GM21526 (cell line): ENCODE measurements around the gene EGLN3.
A peak's percentile ranks its signal among the peaks of the same experiment; 100 is the strongest.
"Not testable (repeated sequence)": the region's sequence is repeated elsewhere in the genome, so short reads cannot be mapped to it uniquely, and the experiment has no call there.

Experiments used
- ATAC-seq: cut with Tn5 transposase; IDR thresholded peaks from one replicate; pipeline ENCODE4 v1.9.1; 2021; ENCODE audit warnings: moderate library complexity; ENCODE audit not compliant: unreplicated experiment, low FRiP score

EGLN3 gene

DNA sequence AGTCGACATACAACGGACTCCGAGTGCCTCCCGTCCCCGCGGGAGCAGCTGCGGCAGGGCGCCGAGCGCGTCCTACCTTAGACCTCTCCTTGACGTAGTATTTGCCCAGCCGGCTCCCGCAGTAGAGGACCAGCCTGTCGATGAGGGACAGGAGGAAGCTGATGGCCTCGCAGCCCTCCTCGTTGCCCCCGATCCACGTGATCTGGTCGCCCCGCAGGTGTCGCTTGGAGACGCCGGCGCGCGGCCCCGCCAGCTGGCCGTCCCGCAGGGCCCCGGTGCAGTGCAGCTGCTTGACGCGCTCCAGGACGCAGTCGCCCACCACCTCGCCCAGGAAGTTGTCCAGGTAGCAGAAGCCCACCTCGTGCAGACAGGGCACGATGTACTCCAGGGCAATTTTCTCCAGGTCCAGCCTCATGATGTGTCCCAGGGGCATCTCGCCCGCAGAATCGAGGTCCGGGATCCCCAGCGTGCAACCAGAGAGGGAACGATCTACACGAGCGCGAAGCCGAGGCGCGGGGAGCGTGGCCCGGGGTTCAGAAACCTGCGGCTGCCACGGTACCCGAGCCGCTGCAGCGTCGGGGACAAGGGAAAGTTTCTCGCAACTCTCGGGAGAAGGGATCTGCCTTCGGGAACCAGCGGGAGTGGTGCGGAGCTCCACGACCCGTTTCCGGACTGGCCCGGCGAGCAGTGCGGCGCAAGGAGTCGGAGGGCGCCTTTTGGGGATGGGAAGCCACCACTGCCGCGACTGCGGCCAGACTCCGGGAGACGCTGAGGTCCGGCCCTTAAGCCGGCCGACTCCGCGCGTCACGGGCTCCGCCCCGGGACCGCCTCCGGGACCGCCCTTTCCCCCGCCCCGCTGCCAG is at the start of gene EGLN3:
EGLN3 (minus strand) TSS at position 755 of the 863 bp plus-strand sequence; CDS start at position 433, 322 bp downstream.
- ATAC-seq = peak; percentile 78

DNA sequence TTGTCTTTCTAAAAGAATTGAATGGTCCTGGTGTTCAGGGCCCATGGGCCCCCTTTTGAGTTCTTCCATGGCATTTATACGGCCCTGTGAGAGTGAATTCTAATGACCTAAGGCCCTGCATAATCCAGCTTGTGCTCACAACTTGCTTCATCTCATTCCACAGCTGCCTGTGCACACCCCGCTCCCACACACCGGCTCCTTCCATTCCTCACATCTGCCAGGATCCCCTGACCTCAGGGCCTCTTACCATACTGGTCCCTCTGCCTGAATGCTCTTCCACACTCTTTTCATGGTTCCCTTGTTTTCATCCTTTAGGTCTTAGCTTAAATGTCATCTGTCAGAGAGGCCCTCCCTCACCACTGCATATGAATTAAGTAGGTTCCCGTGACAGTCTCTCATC is 49.5 kb upstream of the EGLN3 start:
- ATAC-seq = no peak

DNA sequence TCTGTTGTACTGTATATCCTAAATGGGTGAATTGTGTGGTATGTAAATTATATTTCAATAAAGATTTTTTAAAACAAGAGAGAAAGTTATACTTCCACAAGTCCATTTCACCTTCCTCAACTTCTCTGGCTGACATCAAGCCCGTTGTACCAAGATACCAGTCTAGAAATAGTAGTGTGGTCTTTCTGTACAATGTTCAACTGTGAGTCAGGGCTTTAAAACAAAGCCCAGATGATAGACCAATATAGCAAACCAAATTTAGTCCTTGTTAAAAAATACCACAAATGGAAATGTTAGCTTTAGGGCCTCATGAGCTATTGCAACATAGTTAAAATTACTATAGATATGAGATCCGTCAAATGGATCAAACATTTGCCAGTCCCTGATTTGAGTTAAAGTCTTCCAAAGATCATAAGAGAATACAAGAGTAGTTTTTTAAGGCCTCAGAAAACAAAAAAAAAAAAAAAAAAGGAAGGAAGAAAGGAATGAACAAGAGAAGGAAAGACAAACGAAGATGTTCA is 49.0 kb upstream of the EGLN3 start:
- no peak for ATAC-seq

DNA sequence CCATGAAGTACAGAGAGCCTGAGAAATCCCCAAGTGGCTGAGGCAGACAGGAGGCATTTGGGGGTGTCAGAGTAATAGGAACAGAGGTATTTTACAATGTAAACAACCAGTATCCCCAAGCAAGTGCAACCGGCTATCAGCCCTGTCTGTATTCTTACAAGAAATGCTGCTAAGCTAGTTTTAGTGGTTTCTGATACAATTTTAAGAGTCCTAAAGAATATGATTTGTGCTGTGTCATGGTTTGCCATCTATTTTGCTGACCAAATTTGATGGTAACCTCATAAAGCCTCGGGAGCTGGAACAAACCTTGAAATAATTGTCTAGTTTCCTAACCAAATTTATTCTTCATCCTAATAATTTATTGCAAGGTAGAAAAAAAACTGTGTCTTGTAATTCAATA is 46.7 kb upstream of the EGLN3 start:
- no peak for ATAC-seq

DNA sequence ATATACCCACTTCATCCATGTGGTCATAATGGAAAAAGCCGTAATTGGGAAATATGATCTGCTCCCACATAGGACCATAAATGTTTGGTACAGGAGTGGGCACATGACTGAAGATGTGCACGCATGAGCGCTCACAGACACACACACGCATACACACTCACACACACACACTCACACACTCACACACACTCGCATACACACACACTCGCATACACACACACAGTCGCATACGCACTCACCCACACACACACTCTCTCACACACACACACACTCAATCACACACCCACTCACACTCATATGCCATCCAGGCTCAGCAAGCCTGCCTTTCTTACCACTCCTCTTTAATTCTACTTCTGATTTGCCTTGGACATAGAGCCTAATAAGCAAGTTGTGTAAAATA is 45.6 kb upstream of the EGLN3 start:
- ATAC-seq = no peak

GRCh38 chr14:33993246-33993645 is 42.4 kb upstream of the EGLN3 start:
- ATAC-seq = no peak

GRCh38 chr14:33992274-33993007 is 41.6 kb upstream of the EGLN3 start:
- no peak for ATAC-seq

- no peak for ATAC-seq
Observed at GRCh38 chr14:33990790-33991189, 39.9 kb upstream of the EGLN3 start.

DNA sequence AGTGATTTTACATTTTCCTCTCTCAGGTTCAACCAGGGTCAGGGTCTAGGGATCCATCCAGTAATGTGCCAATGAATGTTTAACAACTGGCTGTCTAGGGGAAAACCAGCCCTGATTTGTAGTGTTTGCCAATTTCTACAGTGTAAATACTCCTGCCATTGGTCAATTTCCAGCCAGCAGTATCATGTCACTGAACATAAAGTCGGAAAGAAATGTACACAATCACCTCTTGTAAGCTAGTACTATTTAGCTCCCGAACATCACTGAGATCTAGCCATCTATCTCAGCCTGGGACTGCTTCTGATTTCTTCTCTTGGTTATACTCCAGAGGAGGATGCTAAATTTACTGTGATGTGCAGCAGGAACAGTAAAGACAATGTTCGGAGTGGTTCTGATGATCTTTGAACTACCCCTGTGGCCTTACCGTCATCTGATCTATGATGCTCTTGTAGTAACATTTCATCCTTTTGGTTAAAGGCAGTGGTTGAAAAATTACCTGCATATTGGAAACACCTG is 36.7 kb upstream of the EGLN3 start:
- no peak for ATAC-seq

- ATAC-seq = no peak
Observed at GRCh38 chr14:33986804-33987203, 35.9 kb upstream of the EGLN3 start.

DNA sequence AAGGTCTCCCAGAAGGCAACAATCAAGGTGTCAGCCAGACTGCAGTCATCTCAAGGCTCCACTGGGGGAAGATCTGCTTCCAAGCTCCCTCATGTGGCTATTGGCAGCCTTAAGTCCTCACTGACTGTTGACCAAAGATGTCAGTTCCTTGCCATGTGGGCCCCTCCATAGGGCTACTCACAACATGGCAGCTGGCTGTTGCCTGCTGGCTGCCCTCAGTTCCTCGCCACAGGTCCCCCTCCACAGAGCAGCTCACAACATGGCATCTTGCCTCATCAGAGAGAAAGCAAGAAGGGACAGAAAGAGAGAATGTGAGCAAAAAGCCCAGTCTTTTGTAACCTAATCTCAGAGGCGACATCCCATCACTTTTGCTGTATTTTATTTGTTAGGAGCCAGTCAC is 34.4 kb upstream of the EGLN3 start:
- no peak for ATAC-seq

DNA sequence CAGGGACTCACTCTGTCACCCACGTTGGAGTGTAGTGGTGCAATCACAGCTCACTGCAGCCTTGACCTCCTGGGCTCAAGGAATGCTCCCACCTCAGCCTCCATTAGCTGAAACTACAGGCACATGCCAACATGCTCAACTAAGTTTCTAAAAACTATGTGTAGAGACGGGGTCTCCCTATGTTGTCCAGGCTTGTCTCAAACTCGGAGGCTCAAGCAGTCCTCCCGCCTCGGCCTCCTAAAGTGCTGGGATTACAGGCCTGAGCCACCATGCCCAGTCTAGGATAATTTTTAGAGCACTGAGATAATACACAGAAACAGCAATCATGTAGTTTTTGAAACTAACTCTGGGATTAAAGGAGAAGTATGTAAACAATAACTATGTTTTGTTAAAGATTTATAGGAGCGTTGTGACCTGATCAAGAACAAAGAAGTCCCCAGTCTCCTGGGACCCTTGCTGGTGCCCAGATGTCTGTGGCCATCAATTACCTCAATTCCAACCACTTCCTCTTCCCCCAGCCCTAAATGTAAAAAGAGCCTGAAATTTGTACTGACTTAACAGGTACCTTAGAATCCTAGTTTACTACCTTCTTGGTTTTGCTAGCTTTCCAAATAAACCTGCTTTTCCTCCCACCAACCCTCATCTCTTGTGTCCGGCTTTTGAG is 28.9 kb upstream of the EGLN3 start:
- no peak for ATAC-seq

DNA sequence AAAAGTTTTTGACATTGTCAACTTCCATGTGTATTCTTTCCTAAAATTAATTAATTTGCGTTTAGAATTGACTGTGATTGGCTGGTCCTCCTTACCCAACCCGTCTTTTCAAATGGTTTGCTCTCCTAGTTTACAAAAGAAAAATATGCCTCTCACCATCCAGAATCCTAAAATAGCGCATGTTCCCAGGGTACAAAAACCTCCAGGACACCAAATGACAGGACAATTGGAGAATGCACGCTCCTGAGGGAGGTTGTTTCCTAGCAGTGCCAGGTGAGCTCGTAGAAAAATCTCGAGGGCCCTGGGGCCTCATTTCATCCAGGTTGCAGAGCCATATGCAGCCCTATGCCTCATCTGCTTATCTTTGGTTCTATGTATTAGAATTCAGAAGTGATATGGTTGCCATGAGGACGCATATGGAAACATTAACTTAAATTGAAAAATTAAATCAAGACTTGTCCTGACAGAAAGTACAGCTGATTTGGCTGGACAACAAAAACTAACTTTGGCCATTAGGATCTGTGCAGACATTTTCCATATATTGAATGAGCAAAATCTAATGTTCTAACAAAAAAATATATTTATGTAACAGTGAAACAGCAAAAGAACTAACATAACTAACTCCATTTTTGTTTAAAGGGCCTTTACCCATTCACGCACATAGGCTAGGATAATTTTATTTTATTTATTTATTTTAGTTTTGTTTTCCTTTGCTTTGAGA is 28.2 kb upstream of the EGLN3 start:
- ATAC-seq = no peak

DNA sequence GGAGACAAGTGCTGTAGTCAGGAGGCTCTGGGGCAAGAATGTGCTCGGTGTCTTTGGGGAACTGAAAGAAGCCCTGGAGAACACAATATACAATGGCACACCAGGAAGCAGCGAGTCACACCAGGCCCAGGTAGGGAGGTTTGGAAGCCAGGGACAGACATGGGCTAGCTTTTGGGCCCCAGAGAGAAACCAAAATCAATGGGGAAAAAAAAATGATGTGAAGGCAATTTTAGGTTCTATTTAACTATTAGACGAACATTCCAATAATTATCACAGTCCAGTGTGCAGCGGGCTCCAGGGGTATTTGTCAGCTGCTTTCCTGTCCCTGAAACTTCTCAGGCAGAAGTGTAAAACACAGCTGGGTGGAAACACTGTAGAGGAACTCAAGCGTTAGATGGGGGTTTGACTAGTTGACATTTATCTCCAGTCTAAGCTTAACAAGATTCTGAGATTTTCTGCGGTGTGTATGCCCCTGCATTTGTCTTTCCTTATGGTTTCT is 21.8 kb upstream of the EGLN3 start:
- peak; percentile 96 for ATAC-seq

DNA sequence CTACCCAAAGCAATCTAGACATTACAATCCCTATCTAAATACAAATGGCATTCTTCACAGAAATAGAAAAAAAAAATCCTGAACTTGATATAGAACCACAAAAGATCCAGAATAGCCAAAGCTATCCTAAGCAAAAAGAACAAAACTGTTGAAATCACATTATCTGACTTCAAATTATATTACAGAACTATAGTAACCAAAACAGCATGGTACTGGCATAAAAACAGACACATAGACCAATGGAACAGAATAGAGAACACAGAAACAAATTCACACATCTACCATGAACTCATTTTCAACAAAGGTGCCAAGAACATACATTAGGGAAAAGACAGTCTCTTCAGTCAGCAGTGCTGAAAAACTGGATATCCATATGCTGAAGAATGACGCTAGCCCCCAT is 19.0 kb upstream of the EGLN3 start:
- not testable (repeated sequence) for ATAC-seq

- ATAC-seq = no peak
Observed at GRCh38 chr14:33968722-33969121, 17.8 kb upstream of the EGLN3 start.

- no peak for ATAC-seq
Observed at GRCh38 chr14:33967138-33967537, 16.3 kb upstream of the EGLN3 start.

GRCh38 chr14:33966276-33966675 is 15.4 kb upstream of the EGLN3 start:
- ATAC-seq = no peak

DNA sequence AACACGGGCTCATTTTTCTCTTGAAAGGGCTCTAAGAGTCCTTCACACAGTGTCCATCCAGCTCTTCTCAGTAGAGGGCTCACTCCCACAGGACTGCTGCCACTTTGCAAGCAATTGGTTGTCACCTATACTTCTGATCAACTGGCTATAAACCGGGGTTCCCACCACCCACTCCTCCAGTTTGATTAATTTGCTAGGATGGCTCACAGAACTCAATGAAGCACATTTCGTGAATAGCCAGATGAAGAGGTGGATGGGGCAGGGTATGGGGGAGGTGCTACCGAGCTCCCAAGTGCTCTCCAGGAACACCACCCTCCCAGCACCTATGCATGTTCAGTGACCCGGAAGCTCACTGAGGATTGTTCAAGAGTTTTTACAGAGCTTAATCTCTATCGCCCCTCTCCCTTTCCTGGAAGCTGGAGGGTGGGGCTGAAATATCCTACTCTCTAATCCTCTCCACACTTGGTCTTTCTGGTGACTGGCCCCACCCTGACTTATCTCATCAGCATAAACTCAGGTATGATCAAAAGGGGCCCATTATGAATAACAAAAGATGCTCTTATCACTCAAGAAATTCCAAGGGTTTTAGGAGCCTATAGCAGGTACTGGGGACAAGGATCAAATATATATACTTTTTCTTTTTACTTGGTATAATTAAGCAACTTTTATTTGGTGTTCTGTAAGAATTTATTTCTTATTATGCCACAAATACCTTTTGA is 13.9 kb upstream of the EGLN3 start:
- no peak for ATAC-seq
